GM11168 (cell line): Measurements from ENCODE around the gene OVOL3.

Experiments
- in situ Hi-C: fragments of 300-500 bp; cut with MboI; formaldehyde crosslinking; loops from one replicate; pipeline ENCODE4 v1.12.0; 2022; ENCODE audit warnings: low sequenced_read_pairs; ENCODE audit not compliant: unreplicated experiment

The OVOL3 gene

DNA sequence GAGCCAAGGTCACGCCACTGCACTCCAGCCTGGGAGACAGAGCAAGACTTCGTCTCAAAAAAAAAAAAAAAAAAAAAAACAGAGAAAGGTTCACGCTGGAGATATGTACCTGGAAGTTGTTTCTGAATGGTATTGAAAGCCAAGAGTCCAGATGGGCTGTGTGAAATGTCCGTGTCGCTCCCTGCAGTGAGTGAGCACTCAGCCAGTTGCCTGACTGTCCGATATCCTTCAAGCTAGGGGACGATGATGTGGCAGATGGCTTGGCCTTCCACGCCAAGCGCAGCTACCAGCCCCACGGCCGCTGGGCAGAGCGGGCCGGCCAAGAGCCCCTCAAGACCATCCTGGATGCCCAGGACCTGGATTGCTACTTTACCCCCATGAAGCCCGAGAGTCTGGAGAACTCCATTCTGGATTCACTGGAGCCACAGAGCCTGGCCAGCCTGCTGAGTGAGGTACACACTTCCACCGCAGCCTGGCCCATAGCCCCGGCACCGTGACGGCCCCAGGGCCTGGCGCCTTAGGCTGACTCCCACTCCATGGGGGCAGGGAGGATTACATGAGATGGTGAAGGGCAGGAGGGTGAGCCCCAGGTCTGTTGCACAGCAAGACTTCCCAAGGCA, 11.7 kb upstream of the OVOL3 start:
- in situ Hi-C loops = no loop called here

DNA sequence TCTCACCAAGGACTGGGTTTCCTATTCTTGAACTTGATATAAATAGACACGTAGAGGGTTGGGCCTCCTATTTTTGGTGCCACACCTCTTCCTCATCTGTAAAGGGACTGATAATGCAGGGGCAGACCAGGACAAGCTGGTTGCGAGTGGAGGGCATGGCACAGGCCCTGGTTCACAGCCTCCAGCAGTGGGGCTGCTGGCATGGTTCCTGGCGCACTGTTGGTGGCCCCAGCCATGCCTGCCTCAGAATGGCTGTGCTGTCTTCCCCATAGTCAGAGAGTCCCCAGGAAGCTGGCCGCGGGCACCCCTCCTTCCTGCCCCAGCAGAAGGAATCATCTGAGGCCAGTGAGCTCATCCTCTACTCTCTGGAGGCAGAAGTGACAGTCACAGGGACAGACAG, 10.5 kb upstream of the OVOL3 start:
- in situ Hi-C loops = no loop called here

DNA sequence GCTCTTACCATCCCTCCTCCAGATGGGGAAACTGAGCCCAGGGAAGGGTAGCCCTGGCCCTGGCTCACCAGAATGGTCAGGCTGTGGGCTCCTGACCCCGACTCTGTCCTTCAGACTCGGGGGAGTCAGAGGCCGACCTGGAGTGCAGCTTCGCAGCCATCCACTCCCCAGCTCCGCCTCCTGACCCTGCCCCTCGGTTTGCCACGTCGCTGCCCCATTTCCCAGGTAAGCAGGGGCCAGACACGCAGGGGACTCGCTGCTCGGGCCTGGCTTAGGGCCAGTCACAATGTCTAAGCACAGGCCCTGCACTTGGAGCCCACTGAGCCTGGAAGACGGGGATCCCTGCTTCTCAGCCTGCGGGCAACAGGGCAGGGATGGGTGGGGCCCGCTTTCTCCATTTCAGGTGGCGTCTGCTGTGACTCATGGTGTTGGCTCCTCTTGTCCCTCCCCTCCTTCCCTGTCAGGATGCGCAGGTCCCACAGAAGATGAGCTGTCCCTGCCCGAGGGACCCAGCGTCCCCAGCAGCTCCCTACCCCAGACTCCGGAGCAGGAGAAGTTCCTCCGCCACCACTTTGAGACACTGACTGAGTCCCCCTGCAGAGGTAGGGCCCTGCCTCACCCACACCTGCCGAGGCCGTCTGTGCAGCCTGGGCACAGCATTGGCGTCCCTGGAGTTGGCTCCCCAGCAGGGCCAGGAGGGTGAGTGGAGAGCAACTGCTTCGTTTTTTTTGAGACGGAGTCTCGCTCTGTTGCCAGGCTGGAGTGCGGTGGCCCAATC, 9.2 kb upstream of the OVOL3 start:
- in situ Hi-C loops = no loop called here

DNA sequence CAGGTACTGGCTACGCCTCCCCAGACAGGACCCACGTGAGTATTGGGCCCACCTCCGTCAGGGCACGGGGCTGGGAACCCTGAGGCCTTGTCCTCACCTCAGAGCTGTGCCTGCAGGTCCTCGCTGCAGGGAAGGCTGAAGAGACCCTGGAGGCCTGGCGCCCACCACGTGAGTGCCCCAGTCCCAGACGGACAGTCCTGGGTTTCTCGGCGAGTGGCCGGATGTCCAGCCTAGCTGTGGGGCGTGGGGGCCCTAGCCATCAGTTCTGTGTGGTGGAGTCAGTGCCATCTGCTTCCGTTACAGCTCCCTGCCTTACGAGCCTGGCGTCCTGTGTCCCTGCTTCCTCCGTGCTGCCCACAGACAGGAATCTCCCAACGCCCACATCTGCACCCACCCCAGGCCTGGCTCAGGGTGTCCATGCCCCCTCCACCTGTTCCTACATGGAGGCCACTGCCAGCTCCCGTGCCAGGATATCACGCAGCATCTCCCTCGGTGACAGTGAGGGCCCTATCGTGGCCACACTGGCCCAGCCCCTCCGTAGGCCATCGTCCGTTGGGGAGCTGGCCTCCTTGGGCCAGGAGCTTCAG, 7.8 kb upstream of the OVOL3 start:
- in situ Hi-C loops = no loop called here

DNA sequence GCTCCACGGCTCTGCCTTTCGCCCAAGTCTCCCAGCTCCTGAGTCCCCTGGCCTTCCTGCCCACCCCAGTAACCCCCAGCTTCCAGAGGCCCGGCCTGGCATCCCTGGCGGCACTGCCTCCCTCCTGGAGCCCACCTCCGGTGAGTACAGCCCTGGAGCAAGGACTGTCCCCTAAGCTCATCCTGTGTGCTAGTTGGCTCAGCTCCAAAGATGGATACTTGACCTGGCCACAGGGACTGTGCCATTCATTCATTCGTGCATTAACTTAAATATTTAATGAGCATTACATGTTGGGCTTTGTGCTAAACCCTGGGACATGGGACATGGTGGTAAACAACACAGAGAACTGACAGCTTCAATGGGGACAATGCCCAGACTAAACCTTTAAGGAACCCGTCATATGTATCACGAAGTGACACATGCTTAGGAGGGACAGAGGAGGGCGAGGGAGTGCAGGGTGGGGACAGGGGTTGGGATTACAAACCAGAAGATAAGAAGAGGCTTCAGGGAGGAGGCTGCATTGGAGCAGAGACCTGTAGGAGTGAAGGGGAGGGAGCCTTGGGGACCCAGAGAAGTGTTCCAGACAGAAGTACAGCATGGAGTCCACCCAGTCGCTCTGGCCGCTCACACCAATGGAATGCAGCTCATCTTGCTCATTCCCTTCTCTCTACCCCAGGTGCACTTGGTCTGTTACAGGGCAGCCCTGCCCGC, 6.9 kb upstream of the OVOL3 start:
- in situ Hi-C loops = no loop called here

DNA sequence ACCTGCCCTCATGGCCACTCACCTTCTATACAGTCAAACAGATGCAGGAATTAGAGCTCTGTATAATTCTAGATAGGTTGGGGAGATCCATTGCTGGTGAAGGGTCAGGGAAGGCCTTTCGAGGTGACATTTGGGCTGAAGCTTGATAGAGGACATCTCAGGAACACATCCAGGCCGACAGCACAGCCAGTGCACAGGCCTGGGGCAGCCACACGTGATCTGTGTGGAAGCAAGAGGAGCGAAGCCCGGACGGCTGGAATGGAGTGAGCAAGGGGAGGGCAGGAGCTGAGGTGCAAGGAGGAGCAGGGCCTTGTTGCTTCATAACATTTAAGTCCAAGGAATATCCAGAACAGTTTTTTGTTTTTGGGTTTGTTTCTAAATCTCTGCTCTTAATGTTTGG, 4.5 kb upstream of the OVOL3 start:
- in situ Hi-C loops = no loop called here

DNA sequence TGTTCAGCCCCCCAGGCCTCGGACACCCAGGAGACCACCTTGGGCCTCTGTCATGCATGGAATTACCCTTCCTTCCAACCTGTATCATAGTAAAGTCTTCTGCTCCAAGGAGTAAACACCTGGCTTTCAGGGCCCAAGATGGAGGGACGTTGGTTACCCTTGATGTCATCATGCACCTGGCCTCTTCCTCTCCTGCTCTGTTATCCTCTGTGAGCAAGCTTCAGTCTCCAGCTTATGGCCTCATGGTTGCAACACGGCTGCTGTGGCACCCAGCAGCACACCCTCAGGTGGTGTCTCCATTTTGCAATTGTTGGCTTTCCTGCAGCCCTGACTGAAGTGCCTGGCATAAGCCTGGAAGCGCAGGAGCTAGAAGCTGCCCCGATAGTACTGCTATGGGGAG, 4.0 kb upstream of the OVOL3 start:
- in situ Hi-C loops = no loop called here

DNA sequence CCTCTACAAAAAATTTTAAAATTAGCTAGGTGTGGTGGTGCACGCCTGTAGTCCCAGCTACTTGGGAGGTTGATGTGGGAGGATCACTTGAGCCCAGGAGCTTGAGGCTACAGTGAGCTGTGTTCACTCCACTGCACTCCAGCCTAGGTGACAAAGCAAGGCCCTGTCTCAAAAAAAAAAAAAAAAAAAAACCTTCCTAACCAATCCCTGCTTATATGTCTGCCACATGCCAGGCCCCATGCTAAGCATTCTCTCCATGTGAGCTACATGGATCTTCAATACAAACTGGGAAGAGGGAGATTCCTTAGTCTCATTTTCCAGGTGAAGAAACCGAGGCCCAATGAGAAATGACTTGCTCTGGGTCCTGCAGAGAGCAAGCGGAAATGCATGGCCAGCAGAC, 2.3 kb upstream of the OVOL3 start:
- in situ Hi-C loops = no loop called here

DNA sequence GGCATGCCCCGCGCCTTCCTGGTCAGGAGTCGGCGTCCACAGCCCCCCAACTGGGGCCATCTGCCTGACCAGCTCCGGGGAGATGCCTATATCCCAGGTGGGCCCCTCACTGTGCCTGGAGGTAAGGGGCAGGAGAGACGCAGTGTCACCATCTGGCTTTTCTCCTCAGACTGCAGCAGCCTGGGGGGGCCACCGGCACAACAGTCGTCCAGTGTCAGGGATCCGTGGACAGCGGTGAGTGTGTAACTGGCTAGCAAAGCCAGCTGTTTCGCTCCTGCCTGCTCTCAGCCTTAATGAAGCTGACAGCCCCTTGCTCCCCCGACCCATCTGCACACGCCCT, 227 bp downstream of the OVOL3 start:
- in situ Hi-C loops = no loop called here

DNA sequence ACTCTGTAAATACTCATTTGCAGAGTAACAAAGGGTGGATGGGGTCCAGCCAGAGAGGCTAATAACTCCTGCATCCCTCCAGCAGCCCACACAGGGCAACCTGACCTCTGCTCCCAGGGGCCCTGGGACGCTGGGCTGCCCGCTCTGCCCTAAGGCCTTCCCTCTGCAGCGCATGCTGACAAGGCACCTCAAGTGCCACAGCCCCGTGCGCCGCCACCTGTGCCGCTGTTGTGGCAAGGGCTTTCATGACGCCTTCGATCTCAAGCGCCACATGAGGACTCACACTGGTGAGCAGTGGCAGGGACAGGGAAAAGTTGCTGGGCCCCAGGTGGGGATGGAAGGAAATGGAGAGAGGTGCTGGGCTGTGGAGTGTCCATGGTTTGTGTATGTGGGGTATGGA, 1.7 kb downstream of the OVOL3 start:
- in situ Hi-C loops = no loop called here

DNA sequence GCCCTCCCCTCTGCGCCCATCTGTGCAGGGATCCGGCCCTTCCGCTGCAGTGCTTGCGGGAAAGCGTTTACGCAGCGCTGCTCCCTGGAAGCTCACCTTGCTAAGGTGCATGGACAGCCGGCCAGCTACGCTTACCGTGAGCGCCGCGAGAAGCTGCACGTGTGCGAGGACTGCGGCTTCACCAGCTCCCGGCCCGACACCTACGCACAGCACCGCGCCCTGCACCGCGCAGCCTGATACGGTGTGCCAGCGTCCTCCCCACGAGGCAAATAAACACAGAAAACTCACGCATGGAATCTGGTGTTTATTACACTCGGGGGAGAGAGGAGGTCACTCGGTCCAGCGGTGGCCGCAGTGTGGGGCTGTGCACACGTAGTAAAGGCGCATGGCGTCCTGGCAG, 2.5 kb downstream of the OVOL3 start:
- in situ Hi-C loops = no loop called here

DNA sequence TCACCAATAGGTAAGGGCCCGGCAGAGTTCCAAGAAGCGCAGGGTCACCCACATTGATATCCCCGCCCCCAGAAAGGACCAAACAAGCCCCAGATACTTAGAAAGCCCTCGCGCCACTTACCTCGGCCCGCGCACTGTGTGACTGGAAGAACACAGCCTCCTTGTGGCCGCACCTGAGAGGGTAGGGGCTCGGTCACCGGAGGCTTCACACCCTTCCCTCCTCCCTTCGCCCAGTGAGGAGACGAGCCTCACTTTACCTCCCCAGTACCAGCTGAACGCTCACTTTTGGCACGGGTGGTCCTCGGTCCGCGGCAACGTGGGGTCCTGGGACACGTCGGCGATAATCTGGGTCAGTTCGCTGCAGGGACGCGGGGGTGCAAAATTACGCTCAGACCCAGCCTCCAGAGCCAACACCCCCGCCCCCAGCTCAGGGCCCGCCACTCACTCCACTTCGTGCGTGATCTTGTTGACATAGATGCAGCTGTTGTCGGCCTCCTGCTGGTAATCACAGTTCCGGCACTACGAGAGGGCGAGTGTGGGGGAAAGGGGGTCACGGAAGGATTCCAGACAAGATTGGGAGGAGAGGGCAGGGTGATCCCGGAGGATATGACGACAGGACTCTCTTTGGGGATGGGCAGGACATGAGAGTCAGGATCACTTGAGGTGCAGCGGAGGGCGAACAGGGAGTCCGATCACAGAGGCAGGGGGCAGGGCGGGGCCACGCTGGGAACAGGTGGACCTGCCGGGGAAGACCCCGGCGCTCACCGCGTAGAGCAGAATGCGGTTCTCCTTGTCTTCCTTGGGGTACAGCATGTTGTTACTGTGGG, 3.2 kb downstream of the OVOL3 start:
- in situ Hi-C loops = no loop called here

DNA sequence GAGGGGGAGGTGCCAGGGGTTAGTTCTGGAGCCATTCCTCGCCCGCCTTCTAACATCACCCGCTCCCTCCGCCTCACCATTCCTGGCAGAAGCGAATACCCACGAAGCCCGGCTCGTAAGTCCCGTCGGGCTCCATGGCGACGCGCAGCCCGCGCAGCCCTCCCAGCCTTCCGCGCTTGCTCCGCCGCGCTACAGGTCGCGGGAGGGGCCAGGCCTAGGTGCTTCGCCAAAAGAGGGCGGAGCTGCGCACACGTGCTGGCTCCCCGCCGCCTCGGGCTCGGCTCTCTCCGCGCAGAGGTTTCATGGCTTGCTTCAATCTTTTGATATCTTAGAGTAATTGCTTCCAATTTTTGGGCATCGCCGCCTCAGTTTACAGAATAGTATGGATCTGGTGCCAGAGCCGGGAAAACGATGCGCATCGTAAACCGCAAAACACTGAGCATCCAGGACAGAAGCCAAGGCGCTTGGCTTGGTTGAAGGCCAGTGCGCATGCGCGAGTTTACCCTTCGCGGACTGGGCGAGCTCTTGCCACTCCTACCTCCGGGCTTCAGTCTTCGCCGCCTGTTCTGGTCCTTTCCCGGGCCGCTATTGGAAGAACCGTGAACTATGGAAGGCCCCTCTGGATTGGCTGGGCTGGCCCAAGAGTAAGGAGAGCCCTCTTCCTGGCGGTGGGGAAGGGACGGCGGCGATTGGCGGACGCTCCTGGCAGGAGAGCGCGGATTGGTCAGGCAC, 3.9 kb downstream of the OVOL3 start, which contains the start of gene POLR2I:
POLR2I (minus strand) TSS at position 155 of the 732 bp plus-strand sequence; CDS start at position 136, 19 bp downstream.
- in situ Hi-C loops = no loop called here

DNA sequence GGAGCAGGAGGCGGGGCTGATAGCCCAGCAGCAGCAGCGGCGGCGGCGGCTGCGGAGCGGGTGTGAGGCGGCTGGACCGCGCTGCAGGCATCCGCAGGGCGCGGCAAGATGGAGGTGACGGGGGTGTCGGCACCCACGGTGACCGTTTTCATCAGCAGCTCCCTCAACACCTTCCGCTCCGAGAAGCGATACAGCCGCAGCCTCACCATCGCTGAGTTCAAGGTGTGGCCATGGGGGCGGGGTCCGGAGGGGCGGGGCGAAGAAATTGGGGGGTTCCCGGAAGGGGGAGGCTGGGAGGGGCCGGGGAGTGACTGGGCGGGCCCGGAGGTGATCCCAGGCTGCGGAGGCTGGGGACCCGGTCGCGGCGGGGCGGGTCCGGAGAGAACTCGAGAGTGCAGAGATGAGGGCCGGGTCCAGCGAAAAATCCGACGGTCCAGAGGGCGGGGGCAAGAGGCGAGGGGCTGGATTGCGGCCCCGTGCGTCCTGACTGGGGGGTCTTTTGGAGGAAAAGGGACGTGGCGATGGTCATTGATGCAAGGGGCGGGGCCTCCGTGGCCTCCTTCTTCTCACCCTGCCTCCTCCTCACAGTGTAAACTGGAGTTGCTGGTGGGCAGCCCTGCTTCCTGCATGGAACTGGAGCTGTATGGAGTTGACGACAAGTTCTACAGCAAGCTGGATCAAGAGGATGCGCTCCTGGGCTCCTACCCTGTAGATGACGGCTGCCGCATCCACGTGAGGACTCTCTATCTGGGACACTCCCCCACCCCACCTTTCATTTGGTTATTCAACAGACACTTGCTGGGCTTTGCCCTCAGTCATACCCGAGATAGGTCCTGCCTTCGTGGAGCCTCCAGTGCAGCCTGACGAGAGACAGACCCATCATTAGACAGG, 4.8 kb downstream of the OVOL3 start, which contains the start of gene TBCB:
TBCB (plus strand) TSS at position 16 of the 891 bp plus-strand sequence; CDS start at position 109, 93 bp downstream.
- in situ Hi-C loops = no loop called here

DNA sequence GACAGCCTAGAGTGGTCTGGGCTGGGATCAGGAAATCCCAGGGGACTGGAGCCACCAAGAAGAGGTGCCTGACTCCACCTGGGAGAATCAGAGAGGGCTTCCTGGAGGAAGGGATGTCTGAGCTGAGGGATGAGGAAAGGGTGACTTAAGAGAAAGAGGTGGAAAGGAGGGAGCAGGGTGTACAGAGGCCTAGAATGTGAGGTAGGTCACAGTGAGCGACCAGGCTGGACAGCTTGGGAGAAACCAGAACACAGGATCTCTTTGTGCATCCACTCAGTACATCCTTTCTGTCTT, 5.3 kb downstream of the OVOL3 start:
- in situ Hi-C loops = no loop called here

DNA sequence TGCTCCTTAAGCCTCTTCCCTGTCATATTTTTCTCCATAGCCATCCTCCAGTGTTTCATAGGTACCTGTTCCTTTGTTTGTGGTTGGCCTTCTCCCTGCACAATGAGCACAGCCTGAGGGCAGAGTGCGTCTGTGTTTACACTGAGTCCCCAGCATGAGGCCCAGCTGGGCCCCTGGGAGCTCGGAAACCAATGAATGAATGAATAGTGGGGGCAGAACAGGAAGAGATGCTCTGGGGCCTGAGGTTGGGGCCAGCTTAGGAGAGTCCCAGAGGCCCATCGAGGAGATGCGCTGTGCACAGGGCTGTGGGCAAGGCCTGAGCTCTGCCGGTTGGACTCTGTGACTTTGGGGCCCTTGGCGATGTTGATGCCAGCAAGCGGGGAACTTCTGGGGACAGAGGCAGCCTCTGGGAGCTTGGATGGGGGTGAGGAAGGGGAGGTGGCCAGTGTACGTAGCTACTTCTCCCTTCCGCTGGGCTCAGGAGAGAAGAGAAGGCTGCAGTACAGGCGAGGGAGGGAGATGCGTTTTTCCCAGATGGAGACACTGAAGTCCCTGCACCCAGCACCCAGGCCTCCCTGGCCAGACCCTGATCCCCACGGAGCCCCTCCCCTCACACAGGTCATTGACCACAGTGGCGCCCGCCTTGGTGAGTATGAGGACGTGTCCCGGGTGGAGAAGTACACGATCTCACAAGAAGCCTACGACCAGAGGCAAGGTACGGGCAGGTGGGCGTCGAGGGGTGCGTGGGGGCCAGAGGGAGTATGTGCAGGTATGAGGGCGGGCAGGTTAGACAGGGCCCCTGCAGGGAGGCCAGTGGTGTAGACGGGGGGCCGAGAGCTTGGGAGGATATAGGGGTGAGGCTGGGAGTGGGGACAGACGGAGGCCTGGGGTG, 9.4 kb downstream of the OVOL3 start:
- in situ Hi-C loops = no loop called here

DNA sequence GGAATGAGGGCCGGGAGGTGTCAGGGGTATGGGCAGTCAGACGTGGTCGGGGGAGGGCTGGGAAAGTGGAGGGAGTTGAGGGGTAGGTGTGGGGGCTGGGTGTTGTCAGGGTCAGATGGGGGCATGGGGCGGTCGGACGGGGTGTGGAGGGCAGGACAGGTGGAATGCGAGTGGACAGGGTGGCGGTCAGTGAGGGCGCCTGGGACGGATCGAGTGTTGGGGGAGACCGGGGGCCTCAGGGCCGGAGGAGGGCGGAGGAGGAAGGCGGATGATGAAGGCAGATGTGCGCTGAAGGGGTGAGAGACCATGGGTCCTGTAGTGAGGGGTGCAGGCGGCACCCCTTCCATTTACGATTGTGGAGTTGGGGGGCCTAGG, 10.0 kb downstream of the OVOL3 start:
- in situ Hi-C loops = no loop called here
